LNCAP (cell line): ENCODE results near the gene COPS8.

ENCODE experiments used
- CTCF ChIP-seq: fragments of 450-650 bp; IDR thresholded peaks from 2 replicates; pipeline ENCODE4 v1.5.1; 2017; ENCODE audit warnings: mild to moderate bottlenecking

Gene COPS8

DNA sequence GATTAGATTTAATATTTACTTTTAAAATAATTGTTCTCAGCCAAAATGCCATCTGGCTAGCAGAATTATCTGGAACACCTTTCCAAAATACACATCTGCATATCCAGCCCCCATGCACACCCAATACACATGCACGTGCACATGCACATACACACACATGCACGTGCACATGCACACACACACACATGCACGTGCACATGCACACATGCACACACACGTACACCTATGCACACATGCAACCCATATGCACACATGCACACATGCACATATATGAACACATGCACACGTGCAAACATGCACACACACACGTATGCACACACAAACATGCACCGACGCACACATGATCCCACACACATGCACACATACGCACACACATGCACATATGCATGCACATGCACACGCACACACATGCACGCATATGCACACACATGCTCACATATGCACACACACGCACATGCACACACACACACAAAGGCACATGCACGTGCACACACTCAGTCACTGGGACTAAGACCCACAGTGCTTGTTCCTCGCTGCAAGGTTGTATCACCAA, 53.5 kb downstream of the COPS8 start:
- no peak for TF ChIP-seq CTCF

DNA sequence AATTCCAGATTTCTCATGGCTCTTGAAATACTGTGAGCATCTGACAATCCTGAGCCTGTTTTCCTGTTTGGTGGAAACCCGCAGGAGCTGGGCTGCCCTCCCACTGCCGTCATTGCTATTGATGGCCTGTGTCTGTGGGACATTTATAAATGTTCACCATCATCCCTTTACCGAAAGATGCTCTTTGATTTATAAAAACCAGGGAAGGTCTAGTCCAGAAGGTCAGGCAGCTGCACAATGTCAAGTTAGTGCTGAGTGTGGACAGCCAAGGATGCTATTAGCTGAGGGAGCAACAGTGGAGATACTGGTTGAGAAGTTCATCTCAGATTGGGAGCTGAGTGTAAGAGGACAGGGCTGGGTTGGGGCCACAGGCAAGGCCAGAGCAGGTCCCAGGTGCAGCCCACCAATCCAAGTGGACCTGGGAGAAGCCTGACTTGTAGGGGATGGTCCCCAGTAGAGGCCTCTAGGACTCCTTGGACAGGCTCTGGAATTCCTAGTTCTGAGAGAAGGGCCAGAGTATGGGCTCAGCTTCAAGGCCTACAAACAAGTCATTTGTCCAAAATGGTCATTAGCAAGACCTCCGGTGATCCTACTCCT, 55.1 kb downstream of the COPS8 start:
- TF ChIP-seq CTCF, result no peak

DNA sequence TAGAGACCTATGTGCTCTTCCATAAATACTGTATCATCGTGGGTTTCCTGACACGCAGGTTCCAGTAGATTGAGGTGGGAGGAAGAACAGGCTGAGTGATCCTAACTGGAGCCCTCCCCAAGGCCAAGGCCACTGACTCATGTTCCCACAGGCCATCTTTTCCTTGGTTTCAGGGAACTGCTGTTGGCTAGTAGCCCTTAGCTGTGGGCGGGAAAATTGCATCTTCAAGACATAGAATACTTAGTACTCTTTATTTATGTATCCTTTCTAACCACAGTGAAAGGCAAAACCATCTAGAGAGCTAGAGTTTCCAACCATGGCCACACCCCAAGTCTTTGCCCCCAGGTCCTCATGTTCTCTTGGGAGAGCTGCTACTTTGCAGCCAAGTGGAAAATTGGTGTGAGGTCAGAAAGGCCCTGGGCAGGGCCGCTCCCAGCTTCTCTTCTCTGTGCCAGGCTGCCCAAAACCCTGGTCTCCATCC, 55.9 kb downstream of the COPS8 start:
- no peak for TF ChIP-seq CTCF

DNA sequence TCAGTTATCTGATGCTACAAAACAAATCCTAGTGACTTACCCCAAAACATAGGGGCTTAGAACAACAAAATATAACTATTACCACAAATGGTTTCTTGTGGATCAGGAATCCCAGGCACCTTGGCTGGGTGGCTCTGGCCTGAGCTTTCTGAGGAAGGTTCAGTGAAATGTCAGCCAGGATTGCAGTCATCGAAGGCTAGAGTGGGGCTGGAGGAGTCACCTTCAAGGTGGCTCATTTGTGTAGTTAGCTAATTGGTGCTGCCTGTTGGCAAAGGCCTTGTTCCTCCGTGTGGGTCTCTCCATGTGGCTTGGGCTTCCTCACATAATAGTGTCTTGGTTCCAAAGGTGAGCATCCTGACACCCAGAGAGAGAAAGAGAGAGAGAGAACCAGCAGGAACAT, 57.4 kb downstream of the COPS8 start:
- no peak for TF ChIP-seq CTCF

GRCh38 chr2:237143676-237144440, 58.2 kb downstream of the COPS8 start:
- no peak for TF ChIP-seq CTCF

GRCh38 chr2:237144516-237144915, 58.8 kb downstream of the COPS8 start:
- TF ChIP-seq CTCF, result no peak

- no peak for TF ChIP-seq CTCF
Observed at GRCh38 chr2:237147317-237147716, 61.6 kb downstream of the COPS8 start.
